ENCODE results near the gene PTPRU.

The PTPRU gene

GRCh38 chr1:29245261-29245660 is 8.9 kb downstream of the PTPRU start:
- no peak for DNase-seq (ENCODE audit: low read depth in 2 of 2)

DNA sequence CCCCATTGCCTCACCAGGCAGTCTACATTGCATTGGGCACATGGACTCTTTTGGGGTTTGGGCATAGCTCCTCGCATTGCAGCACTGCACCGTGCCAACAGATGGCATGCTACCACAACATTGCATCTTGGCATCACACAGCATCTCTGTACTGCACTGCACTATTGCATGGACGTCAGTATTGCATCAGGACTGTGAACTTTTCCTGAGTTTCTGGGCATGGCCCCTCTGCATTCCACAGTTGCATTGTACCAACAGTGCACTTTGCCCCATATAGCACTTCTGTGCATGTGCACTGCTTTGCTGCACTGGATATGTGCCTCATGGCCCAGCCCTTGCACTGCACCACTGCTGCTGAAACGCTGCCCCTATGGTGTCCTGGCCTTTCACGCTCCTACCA is 9.6 kb downstream of the PTPRU start:
- DNase-seq (ENCODE audit: low read depth in 2 of 2) = no peak

GRCh38 chr1:29247044-29247443 is 10.7 kb downstream of the PTPRU start:
- DNase-seq (ENCODE audit: low read depth in 2 of 2) = no peak

DNA sequence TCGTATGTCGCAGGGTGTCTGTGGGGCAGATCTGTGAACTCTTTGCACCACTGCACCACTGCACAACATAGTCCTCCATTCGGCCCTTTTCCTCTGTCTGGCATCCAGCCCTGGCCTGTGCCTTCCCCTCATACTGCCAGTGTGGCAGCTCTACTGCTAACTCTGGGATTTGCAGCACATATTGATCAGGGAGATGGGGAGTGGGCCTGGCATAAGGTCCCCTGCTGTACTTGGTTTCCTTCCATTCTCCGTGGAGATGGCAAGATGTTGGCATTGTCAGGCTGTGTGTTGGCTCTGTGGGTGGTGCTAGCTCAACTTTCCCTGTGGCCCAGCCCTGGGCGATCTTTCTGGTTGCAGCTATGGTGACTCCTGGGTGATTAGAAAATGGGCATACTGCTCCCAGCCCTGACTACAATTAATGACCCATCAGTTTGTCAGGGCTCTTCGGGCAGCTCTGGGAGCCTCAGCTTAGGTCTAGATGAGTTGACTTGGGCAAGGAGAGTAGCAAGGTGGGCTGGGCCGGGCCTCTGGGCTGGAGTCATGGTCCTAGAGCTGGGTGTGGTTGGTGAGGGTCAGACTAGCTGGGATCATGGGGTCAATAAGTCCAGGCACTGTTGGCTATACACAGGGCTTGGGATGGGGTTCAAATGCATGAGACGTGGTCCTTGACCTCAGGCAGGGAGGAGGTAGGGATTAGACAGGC is 11.4 kb downstream of the PTPRU start:
- DNase-seq (ENCODE audit: low read depth in 2 of 2) = no peak

DNA sequence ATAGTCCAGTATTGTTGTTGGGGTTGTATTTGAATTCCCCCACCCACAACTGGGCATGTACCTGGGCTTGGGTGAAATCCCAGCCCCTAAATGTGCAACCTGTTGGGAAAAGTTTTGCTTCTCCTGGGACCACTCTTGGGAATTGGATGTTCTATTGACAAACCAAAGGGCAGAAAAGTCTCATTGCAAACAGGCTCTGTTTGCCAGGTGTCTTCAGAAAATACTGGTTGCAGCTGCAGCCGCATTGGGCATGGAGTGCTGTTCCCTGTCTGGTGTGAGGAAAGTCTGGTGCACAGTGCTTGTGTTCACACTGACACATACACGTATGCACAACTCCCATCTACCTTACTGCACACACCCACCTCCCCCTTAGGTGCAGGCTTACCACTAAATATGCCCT is 12.1 kb downstream of the PTPRU start:
- no peak for DNase-seq (ENCODE audit: low read depth in 2 of 2)

GRCh38 chr1:29249170-29249691 is 12.9 kb downstream of the PTPRU start:
- no peak for DNase-seq (ENCODE audit: low read depth in 2 of 2)

- no peak for DNase-seq (ENCODE audit: low read depth in 2 of 2)
Measured at GRCh38 chr1:29249951-29250581, 13.7 kb downstream of the PTPRU start.

GRCh38 chr1:29251164-29252124 is 15.1 kb downstream of the PTPRU start:
- no peak for DNase-seq (ENCODE audit: low read depth in 2 of 2)

DNA sequence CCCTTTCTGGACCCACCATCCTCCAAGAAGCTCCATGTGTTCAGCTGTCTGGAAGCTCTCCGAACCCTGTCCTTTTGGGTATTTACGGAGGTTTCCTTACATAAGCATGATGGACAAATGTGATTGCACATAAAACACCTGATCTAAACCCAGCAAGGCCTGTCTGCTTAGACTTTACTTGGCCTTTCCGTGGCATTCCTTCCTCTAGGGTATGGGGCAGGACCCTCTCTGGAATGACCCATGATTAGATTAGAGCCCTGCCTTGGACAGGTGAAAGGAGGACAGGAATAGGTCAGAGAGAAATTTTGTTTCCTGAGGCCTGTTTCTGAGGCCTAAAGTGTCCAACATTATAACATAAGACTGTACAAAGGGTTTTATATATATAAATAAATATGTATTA is 16.9 kb downstream of the PTPRU start:
- no peak for DNase-seq (ENCODE audit: low read depth in 2 of 2)

GRCh38 chr1:29254346-29254745 is 18.0 kb downstream of the PTPRU start:
- DNase-seq (ENCODE audit: low read depth in 2 of 2) = no peak

DNA sequence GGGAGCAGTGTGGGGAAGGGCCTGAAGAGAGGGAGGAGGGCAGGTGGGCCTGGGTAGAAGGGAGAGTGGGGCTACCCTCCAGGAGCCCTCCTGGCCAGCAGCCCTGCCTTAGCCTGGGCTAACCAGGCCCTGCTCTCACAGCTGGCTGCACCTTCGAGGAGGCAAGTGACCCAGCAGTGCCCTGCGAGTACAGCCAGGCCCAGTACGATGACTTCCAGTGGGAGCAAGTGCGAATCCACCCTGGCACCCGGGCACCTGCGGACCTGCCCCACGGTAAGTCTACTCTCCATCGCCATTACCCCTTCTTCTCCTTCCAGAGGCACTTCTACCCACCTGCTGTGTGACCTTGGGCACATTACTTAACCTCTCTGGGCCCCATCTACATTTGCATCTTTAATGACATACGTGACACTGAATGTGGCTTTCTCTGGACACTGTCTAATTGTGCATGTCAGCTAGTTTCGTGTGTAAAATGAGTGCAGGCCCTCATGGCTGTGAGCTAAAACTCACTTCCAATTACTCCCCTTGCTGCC is 18.9 kb downstream of the PTPRU start:
- DNase-seq (ENCODE audit: low read depth in 2 of 2) = no peak

- no peak for DNase-seq (ENCODE audit: low read depth in 2 of 2)
Measured at GRCh38 chr1:29256394-29256793, 20.1 kb downstream of the PTPRU start.

DNA sequence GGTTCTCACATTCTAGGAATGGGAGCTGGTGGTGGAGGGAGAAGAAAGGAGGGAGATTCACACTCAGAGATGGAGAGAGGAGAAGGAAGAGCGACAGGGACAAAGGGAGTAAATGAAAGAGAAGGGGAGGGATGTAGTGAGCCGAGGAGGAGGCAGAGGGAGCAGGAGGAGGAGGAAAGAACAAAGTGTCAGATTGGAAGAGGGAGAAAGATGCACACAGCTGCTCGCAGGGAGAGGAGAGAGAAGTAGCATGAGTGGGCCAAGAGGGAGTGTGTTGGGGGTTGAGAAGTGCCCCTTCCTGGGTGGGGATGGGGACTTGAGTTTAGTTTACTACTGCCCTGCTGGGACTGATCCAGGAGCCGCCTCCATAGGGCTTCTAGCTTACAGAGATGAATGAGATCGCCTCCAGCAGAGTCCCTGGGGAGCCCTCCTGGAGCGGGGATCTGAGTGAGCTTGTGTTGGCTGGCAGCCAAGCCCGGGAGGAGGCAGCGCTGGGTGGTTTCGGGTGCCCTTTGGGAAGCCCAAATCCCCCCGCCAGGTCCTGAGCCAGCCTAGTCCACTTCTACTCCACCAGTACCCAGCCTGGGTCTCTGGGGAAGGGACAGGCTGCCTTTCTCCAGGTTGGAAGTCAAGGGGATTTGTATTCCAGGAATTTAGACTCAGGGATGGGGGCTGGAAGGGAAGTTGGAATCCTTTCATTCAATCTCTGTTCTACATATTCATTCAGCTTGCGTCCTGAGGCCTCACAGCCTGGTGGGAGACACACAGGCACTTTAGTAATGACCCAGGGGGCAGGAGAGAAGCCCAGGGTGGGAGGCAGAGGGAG is 20.9 kb downstream of the PTPRU start:
- no peak for DNase-seq (ENCODE audit: low read depth in 2 of 2)

GRCh38 chr1:29258189-29258975 is 22.1 kb downstream of the PTPRU start:
- no peak for DNase-seq (ENCODE audit: low read depth in 2 of 2)

GRCh38 chr1:29258976-29259801 is 22.9 kb downstream of the PTPRU start:
- DNase-seq (ENCODE audit: low read depth in 2 of 2) = no peak

- DNase-seq (ENCODE audit: low read depth in 2 of 2) = peak in 1 of 2 donors; percentile 13
Measured at GRCh38 chr1:29259802-29260441, 23.6 kb downstream of the PTPRU start.

GRCh38 chr1:29260531-29260930 is 24.2 kb downstream of the PTPRU start:
- no peak for DNase-seq (ENCODE audit: low read depth in 2 of 2)

GRCh38 chr1:29264773-29265389 is 28.6 kb downstream of the PTPRU start:
- DNase-seq (ENCODE audit: low read depth in 2 of 2) = no peak

All from stimulated activated CD8-positive, alpha-beta memory T cell treated with anti-CD3 and anti-CD28 coated beads, Interleukin-7, amount 100 ng/mL, for 4 hours (primary cell).